Measurements from ENCODE around the gene RNF187. TPM values are rescaled to one million over a fixed set of nuclear protein-coding genes. Genes with fewer than 3 reads are reported as not detected.

RNF187 gene
- total RNA-seq, 1 experiment from 2014 or later, result 137 TPM

- TF ChIP-seq MAX (IDR thresholded peaks at IDR 0.05), result no peak
- TF ChIP-seq ATF3 (IDR thresholded peaks at IDR 0.05), result no peak
- TF ChIP-seq SRF (IDR thresholded peaks at IDR 0.05; ENCODE audit: low read depth), result no peak
- no peak for TF ChIP-seq CBX3 (IDR thresholded peaks at IDR 0.05; ENCODE audit: low read depth)
- no peak for TF ChIP-seq RAD21 (IDR thresholded peaks at IDR 0.05; ENCODE audit: low read depth)
- TF ChIP-seq CEBPB (IDR thresholded peaks at IDR 0.05; ENCODE audit: low read depth), result no peak
- no peak for TF ChIP-seq ELF1 (IDR thresholded peaks at IDR 0.05; ENCODE audit: borderline replicate concordance, low read depth)
- no peak for TF ChIP-seq SP1 (IDR thresholded peaks at IDR 0.05; ENCODE audit: low read depth)
- TF ChIP-seq YY1 (IDR thresholded peaks at IDR 0.05; ENCODE audit: extremely low read depth, insufficient replicate concordance, low read depth, low read length), result no peak
- TF ChIP-seq ZBTB33 (IDR thresholded peaks at IDR 0.05; ENCODE audit: extremely low read depth, insufficient replicate concordance, low read length), result no peak
- no peak for TF ChIP-seq POLR2AphosphoS5 (IDR thresholded peaks at IDR 0.05; ENCODE audit: low read depth, low read length)
These were observed 51.6 kb downstream of the RNF187 start (continued) for GRCh38 chr1:228538831-228539230.

- TF ChIP-seq EZH2 (IDR thresholded peaks at IDR 0.05) (no peak), SRF (IDR thresholded peaks at IDR 0.05; ENCODE audit: low read depth) (no peak), MAX (IDR thresholded peaks at IDR 0.05) (no peak), CBX3 (IDR thresholded peaks at IDR 0.05; ENCODE audit: low read depth) (no peak), CTCF (IDR thresholded peaks at IDR 0.05 in 2 of 3, conservative IDR thresholded peaks at IDR 0.05 in 1 of 3; ENCODE audit: borderline replicate concordance in 1 of 3, insufficient read depth in 1 of 3, low read depth in 2 of 3, low read length in 2 of 3) (no peak), FOSL1 (IDR thresholded peaks at IDR 0.05; ENCODE audit: low read depth) (no peak), RAD21 (IDR thresholded peaks at IDR 0.05; ENCODE audit: low read depth) (no peak), ZBTB33 (IDR thresholded peaks at IDR 0.05; ENCODE audit: extremely low read depth, insufficient replicate concordance, low read length) (no peak), SIN3A (IDR thresholded peaks at IDR 0.05; ENCODE audit: low read depth) (no peak)
- POLR2A ChIA-PET, result no interaction called here
- Histone ChIP-seq H3K4me2 (ENCODE audit: low read length) (no peak overlapping the region), H3K36me3 (ENCODE audit: control insufficient read depth in 1 of 2, insufficient read depth in 2 of 2, low read length in 2 of 2) (no peaks in the 10 kb centered on the region), H3K9me3 (ENCODE audit: control insufficient read depth in 1 of 2, insufficient read depth in 1 of 2, low read depth in 1 of 2, low read length in 2 of 2) (0 out of 4 replicates have a peak, but pooled peaks cover 5 to 8% of the 10 kb centered on the region in 2 experiments), H3K4me3 (replicated peaks in 1 of 2; ENCODE audit: low read depth in 1 of 2, low read length in 2 of 2) (no peak overlapping the region), H3K9ac (ENCODE audit: low read length) (no peak overlapping the region), H3K4me1 (ENCODE audit: control insufficient read depth in 1 of 2, insufficient read depth in 2 of 2, low read length in 2 of 2) (peaks cover 13 to 25% of the 10 kb centered on the region in 2 experiments; a peak in 3 of 4 replicates), H3K79me2 (ENCODE audit: insufficient read depth, low read length) (no peaks in the 10 kb centered on the region), H3K27ac (ENCODE audit: low read depth, low read length) (no peak overlapping the region), H3K9me2 (ENCODE audit: insufficient read depth) (no peaks in the 10 kb centered on the region), H4K20me1 (ENCODE audit: insufficient read depth) (no peaks in the 10 kb centered on the region), H3K27me3 (ENCODE audit: insufficient read depth, low read length) (no peaks in the 10 kb centered on the region), H2AFZ (ENCODE audit: low read depth, low read length, poor library complexity, severe bottlenecking) (no peak overlapping the region)
- RAD21 ChIA-PET (ENCODE audit: low non-redundant PET in 1 of 2, low total read pairs in 2 of 2, uncharacterized antibody in 2 of 2, unreplicated experiment in 2 of 2), result no interaction called here
- no TSS peak for BruUV-seq (replicated peaks)
- DNase-seq (ENCODE audit: low read depth, low spot score) (no peak), ATAC-seq (no peak)
- CTCF ChIA-PET, result no interaction called here
- intact Hi-C loops (cut with micrococcal nuclease), result no loop called here
These were observed 53.2 kb downstream of the RNF187 start for GRCh38 chr1:228540161-228540917.

All from HCT116 (cell line).